Bronchial epithelial cell (primary cell): ENCODE measurements around the gene NOL4L. TPM values are rescaled to one million over a fixed set of nuclear protein-coding genes. Genes with fewer than 3 reads are reported as not detected.

Source experiments
- DNase-seq: peaks from one replicate; pipeline ENCODE4 v3.0.0-alpha.2; 2010; ENCODE audit warnings: low read depth
- FAIRE-seq: peaks from 2 replicates; lab custom pipeline; 2011; peaks lifted over from hg19 to GRCh38; lab: Jason Lieb, UNC
- H3K27me3 ChIP-seq: 2 replicates; pipeline ENCODE4 v1.5.1; 2011; ENCODE audit warnings: low read length; ENCODE audit not compliant: control insufficient read depth, insufficient read depth
- H3K36me3 ChIP-seq: 2 replicates; pipeline ENCODE4 v1.5.1; 2011; ENCODE audit warnings: low read length; ENCODE audit not compliant: control insufficient read depth, insufficient read depth
- H3K4me3 ChIP-seq: 2 replicates; pipeline ENCODE4 v1.5.1; 2011; ENCODE audit warnings: mild to moderate bottlenecking, low read depth, low read length, control low read depth
- CTCF ChIP-seq: IDR thresholded peaks from 2 replicates; pipeline ENCODE4 v1.5.1; 2011; ENCODE audit warnings: mild to moderate bottlenecking, moderate library complexity, low read length, control low read depth, inconsistent platforms; ENCODE audit not compliant: insufficient read depth, severe bottlenecking
- total RNA-seq: library from RNA; depleted of rRNA; stranded (reverse); fragments of >200 nt; gene quantifications from 2 replicates; pipeline ENCODE4 v1.2.1, GENCODE V29; 2014

The NOL4L gene
- total RNA-seq, 1 donor from 2014 or later = 1.8 TPM

DNA sequence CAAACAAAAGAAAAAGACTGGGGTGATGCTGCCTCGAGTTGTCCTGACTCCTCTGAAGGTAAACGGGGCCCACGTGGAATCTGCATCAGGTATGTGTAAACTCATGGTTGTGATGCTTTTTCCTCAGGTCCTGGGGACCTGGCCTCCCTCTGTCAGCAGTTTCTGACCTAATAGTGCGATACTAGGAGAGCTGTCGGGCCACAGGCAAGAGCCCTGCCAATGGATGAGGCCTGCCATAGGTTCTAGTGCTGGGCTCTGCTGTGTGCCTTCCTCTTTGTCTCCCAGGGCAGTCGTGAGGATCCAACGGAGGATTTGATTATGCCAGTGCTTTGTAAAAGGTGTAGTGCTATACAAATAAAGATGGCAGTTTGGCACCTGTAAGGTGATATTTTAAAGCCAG lies 155.8 kb downstream of the NOL4L start:
- DNase-seq = no peak
- no peak for FAIRE-seq
- Histone ChIP-seq H3K27me3 (no peaks in the 10 kb centered on the region), H3K4me3 (no peak overlapping the region), H3K36me3 (peaks cover 29% of the 10 kb centered on the region)
- TF ChIP-seq CTCF = no peak

- Histone ChIP-seq H3K27me3 (no peaks in the 10 kb centered on the region), H3K4me3 (no peak overlapping the region), H3K36me3 (peaks cover 23% of the 10 kb centered on the region)
- no peak for FAIRE-seq
- no peak for DNase-seq
- TF ChIP-seq CTCF = no peak
Measured at GRCh38 chr20:32427996-32428395, 157.1 kb downstream of the NOL4L start.

- Histone ChIP-seq H3K4me3 (no peak overlapping the region), H3K36me3 (no peaks in the 10 kb centered on the region), H3K27me3 (no peaks in the 10 kb centered on the region)
- no peak for DNase-seq
- no peak for FAIRE-seq
- TF ChIP-seq CTCF = no peak
Measured at GRCh38 chr20:32421290-32421689, 163.8 kb downstream of the NOL4L start.

GRCh38 chr20:32418376-32418775 lies 166.8 kb downstream of the NOL4L start:
- DNase-seq (no peak), FAIRE-seq (no peak)
- TF ChIP-seq CTCF = no peak
- H3K36me3 ChIP-seq = no peaks in the 10 kb centered on the region
- no peaks in the 10 kb centered on the region for H3K27me3 ChIP-seq
- H3K4me3 ChIP-seq = no peak overlapping the region

DNA sequence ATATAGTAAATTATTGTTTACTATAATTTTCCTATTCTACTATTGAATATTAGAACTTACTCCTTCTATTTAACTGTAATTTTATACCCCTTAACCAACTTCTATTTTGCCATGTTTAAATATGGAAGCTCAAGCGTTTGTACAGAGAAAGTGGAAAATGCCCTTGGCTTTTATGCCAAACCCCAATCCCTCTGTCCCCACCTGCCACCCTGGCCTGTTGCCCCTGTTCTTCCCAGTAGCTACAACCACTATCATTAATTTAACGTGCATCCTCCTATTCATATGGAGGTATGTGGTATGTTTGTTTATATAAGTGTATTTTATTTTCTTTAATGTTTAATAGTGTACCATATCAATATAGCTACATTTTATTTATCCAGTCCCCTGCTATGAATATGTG lies 168.9 kb downstream of the NOL4L start:
- FAIRE-seq = no peak
- no peak for TF ChIP-seq CTCF

GRCh38 chr20:32415494-32415893 lies 169.6 kb downstream of the NOL4L start:
- no peak overlapping the region for H3K4me3 ChIP-seq
- no peak for TF ChIP-seq CTCF
- no peak for DNase-seq
- no peaks in the 10 kb centered on the region for H3K36me3 ChIP-seq
- no peaks in the 10 kb centered on the region for H3K27me3 ChIP-seq
- no peak for FAIRE-seq

More for the DNA sequence above, 168.9 kb downstream of the NOL4L start:
- Histone ChIP-seq H3K4me3 (no peak overlapping the region), H3K36me3 (no peaks in the 10 kb centered on the region), H3K27me3 (no peaks in the 10 kb centered on the region)
- no peak for DNase-seq
